HCT116 (cell line): Measurements from ENCODE around the gene AUTS2. TPM values are rescaled to one million over a fixed set of nuclear protein-coding genes. Genes with fewer than 3 reads are reported as not detected.

Experiments used
- ATAC-seq: fragments of 200-7000 bp; cut with Tn5 transposase; 2 replicates; pipeline ENCODE4 v1.9.1; 2020; ENCODE audit warnings: mild to moderate bottlenecking, moderate library complexity
- BruUV-seq: library from RNA; stranded (reverse); fragments of 400-500 nt; replicated peaks from 2 replicates; lab custom pipeline; 2021; lab: Mats Ljungman, UMichigan
- CTCF ChIA-PET: fragments of 300-600 bp; sonication (Branson Sonifier 250); formaldehyde crosslinking; loops from one replicate; lab custom pipeline; 2021; ENCODE audit warnings: antibody characterized with exemption; lab: Charles Lee
- POLR2A ChIA-PET: fragments of 300-600, 350-600 bp; sonication (Branson Sonifier 250); formaldehyde crosslinking; loops from one replicate; lab custom pipeline; 2021; ENCODE audit warnings: antibody characterized with exemption; lab: Charles Lee
- RAD21 ChIA-PET, 2 experiments: fragments of 300-600 bp; sonication (Branson Sonifier 250); formaldehyde crosslinking; loops; one replicate each; lab custom pipeline; 2023; ENCODE audit warnings: low total read pairs in 2 of 2; ENCODE audit not compliant: uncharacterized antibody in 2 of 2, unreplicated experiment in 2 of 2, low non-redundant PET in 1 of 2; lab: Charles Lee
- DNase-seq: peaks from one replicate; pipeline ENCODE4 v3.0.0-alpha.2; 2010; ENCODE audit warnings: low read depth, low spot score
- H2AFZ ChIP-seq: fragments of 200-600 bp; shearing (Covaris generic), sonication (generic); 2 replicates; pipeline ENCODE4 v1.6.1; 2017; ENCODE audit warnings: low read depth, mixed run types, mixed read lengths, antibody characterized with exemption, low read length; ENCODE audit not compliant: poor library complexity, severe bottlenecking
- H3K27ac ChIP-seq: 2 replicates; pipeline ENCODE4 v1.5.1; 2012; ENCODE audit warnings: low read depth, low read length
- H3K27me3 ChIP-seq: fragments of 200-600 bp; sonication (generic); 2 replicates; pipeline ENCODE4 v1.6.1; 2016; ENCODE audit warnings: mixed run types, low read length, mixed read lengths; ENCODE audit not compliant: insufficient read depth
- H3K36me3 ChIP-seq, 2 experiments: fragments of 200-500 bp in 1 of 2; fragments of 200-600 bp in 1 of 2; sonication (Bioruptor generic) in 1 of 2; sonication (generic) in 1 of 2; 2 replicates each; pipeline versions ENCODE4 v1.5.1 to v1.6.1; 2014 to 2016; ENCODE audit warnings: low read length in 2 of 2, inconsistent platforms in 1 of 2, mixed read lengths in 1 of 2, mixed run types in 1 of 2; ENCODE audit not compliant: insufficient read depth in 2 of 2, control insufficient read depth in 1 of 2
- H3K4me1 ChIP-seq, 2 experiments: fragments of 200-600 bp in 1 of 2; sonication (generic) in 1 of 2; 2 replicates each; pipeline versions ENCODE4 v1.5.1 to v1.6.1; 2012 to 2017; ENCODE audit warnings: low read length in 2 of 2, inconsistent platforms in 1 of 2, mild to moderate bottlenecking in 1 of 2, mixed read lengths in 1 of 2, mixed run types in 1 of 2, moderate library complexity in 1 of 2; ENCODE audit not compliant: insufficient read depth in 2 of 2, control insufficient read depth in 1 of 2
- H3K4me2 ChIP-seq: fragments of 200-600 bp; sonication (generic); 2 replicates; pipeline ENCODE4 v1.6.1; 2017; ENCODE audit warnings: mixed run types, low read length, mixed read lengths
- H3K4me3 ChIP-seq, 2 experiments: fragments of 200-600 bp in 1 of 2; sonication (generic) in 1 of 2; replicated peaks in 1 of 2; 2 replicates each; pipeline ENCODE4 v1.5.1; 2011 to 2016; ENCODE audit warnings: low read length in 2 of 2, control low read depth in 1 of 2, low read depth in 1 of 2, mild to moderate bottlenecking in 1 of 2, mixed read lengths in 1 of 2, mixed run types in 1 of 2
- H3K79me2 ChIP-seq: fragments of 200-600 bp; sonication (generic); 2 replicates; pipeline ENCODE4 v1.6.1; 2017; ENCODE audit warnings: mild to moderate bottlenecking, mixed run types, low read length, moderate library complexity, mixed read lengths; ENCODE audit not compliant: insufficient read depth
- H3K9ac ChIP-seq: fragments of 200-600 bp; sonication (generic); 2 replicates; pipeline ENCODE4 v1.6.1; 2016; ENCODE audit warnings: low read length, mixed read lengths
- H3K9me2 ChIP-seq: fragments of 200-600 bp; sonication (generic), shearing (Covaris generic); 2 replicates; pipeline ENCODE4 v1.6.1; 2017; ENCODE audit warnings: mixed run types, mild to moderate bottlenecking, moderate library complexity; ENCODE audit not compliant: insufficient read depth
- H3K9me3 ChIP-seq, 2 experiments: fragments of 200-500 bp in 1 of 2; fragments of 200-600 bp in 1 of 2; sonication (Bioruptor generic) in 1 of 2; sonication (generic) in 1 of 2; 2 replicates each; pipeline ENCODE4 v1.6.1; 2014 to 2017; ENCODE audit warnings: low read length in 2 of 2, mixed read lengths in 2 of 2, inconsistent platforms in 1 of 2, low read depth in 1 of 2, mild to moderate bottlenecking in 1 of 2, mixed run types in 1 of 2, moderate library complexity in 1 of 2; ENCODE audit not compliant: control insufficient read depth in 1 of 2, insufficient read depth in 1 of 2
- H4K20me1 ChIP-seq: fragments of 200-600 bp; sonication (generic), shearing (Covaris generic); 2 replicates; pipeline ENCODE4 v1.6.1; 2017; ENCODE audit warnings: mixed run types, mild to moderate bottlenecking, moderate library complexity; ENCODE audit not compliant: insufficient read depth
- CBX3 ChIP-seq: IDR thresholded peaks from 2 replicates; pipeline ENCODE4 v1.6.1; 2012; ENCODE audit warnings: low read depth
- CEBPB ChIP-seq: IDR thresholded peaks from 2 replicates; pipeline ENCODE4 v1.6.1; 2012; ENCODE audit warnings: low read depth
- ELF1 ChIP-seq: IDR thresholded peaks from 2 replicates; pipeline ENCODE4 v1.6.1; 2012; ENCODE audit warnings: low read depth, borderline replicate concordance
- EZH2 ChIP-seq: fragments of 200-600 bp; sonication (generic); IDR thresholded peaks from 2 replicates; pipeline ENCODE4 v1.6.1; 2017; ENCODE audit warnings: antibody characterized with exemption, mixed run types
- EZH2phosphoT487 ChIP-seq: fragments of 200-600 bp; IDR thresholded peaks from 2 replicates; pipeline ENCODE4 v1.6.1; 2018; ENCODE audit warnings: antibody characterized with exemption, borderline replicate concordance
- FOSL1 ChIP-seq: IDR thresholded peaks from 2 replicates; pipeline ENCODE4 v1.6.1; 2012; ENCODE audit warnings: low read depth
- MAX ChIP-seq: IDR thresholded peaks from 2 replicates; pipeline ENCODE4 v1.6.1; 2012
- REST ChIP-seq: IDR thresholded peaks from 2 replicates; pipeline ENCODE4 v1.6.1; 2012; ENCODE audit warnings: low read depth
- SP1 ChIP-seq: IDR thresholded peaks from 2 replicates; pipeline ENCODE4 v1.6.1; 2012; ENCODE audit warnings: low read depth
- SRF ChIP-seq: IDR thresholded peaks from 2 replicates; pipeline ENCODE4 v1.6.1; 2012; ENCODE audit warnings: low read depth
- YY1 ChIP-seq: IDR thresholded peaks from 2 replicates; pipeline ENCODE4 v1.6.1; 2011; ENCODE audit warnings: low read length, low read depth, moderate library complexity, mild to moderate bottlenecking; ENCODE audit not compliant: insufficient replicate concordance; ENCODE audit errors: extremely low read depth
- ZBTB33 ChIP-seq: IDR thresholded peaks from 2 replicates; pipeline ENCODE4 v1.6.1; 2011; ENCODE audit warnings: mild to moderate bottlenecking, low read length, moderate library complexity; ENCODE audit not compliant: insufficient replicate concordance; ENCODE audit errors: extremely low read depth
- ZFX ChIP-seq: fragments of 450-650 bp; IDR thresholded peaks from 2 replicates; pipeline ENCODE4 v1.6.1; 2017
- ZNF274 ChIP-seq: fragments of 200-500 bp; sonication (Bioruptor generic); IDR thresholded peaks from 2 replicates; pipeline ENCODE4 v1.6.1; 2014; ENCODE audit warnings: mild to moderate bottlenecking, low read depth, low read length, inconsistent platforms
- intact Hi-C: fragments of 100-400 bp; cut with micrococcal nuclease; formaldehyde crosslinking; loops from 2 replicates; pipeline ENCODE4 v1.10.0; 2022
- total RNA-seq: library from RNA; stranded (reverse); gene quantifications from one replicate; pipeline ENCODE4 v1.2.1, GENCODE V29; 2021; ENCODE audit not compliant: unreplicated experiment
- TF ChIP-seq, protein P1 (sequence below): IDR thresholded peaks from 2 replicates; pipeline ENCODE4 v1.6.1; 2012

AUTS2 gene
- total RNA-seq, 1 experiment from 2014 or later: 0.93 TPM

GRCh38 chr7:70620333-70621055 lies 1022.2 kb downstream of the AUTS2 start (continued):
- TF ChIP-seq EZH2 (no peak), CBX3 (no peak), ZFX (no peak), ZNF274 (no peak), EZH2phosphoT487 (no peak)

DNA sequence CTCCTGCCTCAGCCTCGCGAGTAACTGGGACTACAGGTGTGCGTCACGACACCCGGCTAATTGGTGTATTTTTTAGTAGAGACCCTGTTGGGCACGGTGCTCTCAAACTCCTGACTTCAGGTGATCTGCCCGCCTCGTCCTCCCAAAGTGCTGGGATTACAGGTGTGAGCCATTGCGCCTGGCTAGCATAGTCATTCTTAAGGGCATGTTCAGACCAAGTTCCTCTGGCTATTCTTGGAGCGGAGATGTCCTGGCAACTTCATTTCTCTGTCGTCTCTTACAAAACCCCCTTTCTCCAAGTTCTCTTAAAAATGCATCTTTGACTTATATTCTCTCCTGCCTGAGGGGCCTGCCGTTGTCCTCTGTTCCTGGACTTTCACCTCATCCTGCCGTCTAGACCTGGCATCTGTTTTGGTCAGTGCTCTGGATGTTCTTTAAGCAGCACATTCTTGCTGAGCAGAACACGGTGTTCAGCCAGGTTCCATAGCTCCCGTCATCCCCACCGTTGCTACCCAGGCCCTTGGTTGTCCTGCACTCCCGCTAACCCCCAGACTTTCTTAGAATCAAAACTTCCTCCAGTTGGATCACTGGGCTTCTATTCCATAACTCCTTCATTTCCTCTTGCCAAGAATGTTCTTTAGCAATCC lies 1023.8 kb downstream of the AUTS2 start:
- Histone ChIP-seq H3K27ac (no peak overlapping the region), H3K4me2 (no peak overlapping the region), H3K9me2 (no peaks in the 10 kb centered on the region), H3K36me3 (no peaks in the 10 kb centered on the region), H3K4me1 (no peaks in the 10 kb centered on the region), H3K9ac (no peak overlapping the region), H3K4me3 (no peak overlapping the region), H4K20me1 (no peaks in the 10 kb centered on the region), H3K9me3 (peaks cover 0 to 23% of the 10 kb centered on the region in 2 experiments; a peak in 2 of 4 replicates), H3K79me2 (no peaks in the 10 kb centered on the region), H3K27me3 (no peaks in the 10 kb centered on the region), H2AFZ (no peak overlapping the region)
- RAD21 ChIA-PET: no interaction called here
- intact Hi-C loops: no loop called here
- ATAC-seq (no peak), DNase-seq (no peak)
- TF ChIP-seq SRF: no peak
- TF ChIP-seq ELF1: no peak
- TF ChIP-seq REST: no peak
- no peak for TF ChIP-seq SP1
- TF ChIP-seq YY1: no peak
- no peak for TF ChIP-seq FOSL1
- TF ChIP-seq, protein P1, sequence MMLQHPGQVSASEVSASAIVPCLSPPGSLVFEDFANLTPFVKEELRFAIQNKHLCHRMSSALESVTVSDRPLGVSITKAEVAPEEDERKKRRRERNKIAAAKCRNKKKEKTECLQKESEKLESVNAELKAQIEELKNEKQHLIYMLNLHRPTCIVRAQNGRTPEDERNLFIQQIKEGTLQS: no peak
- no peak for TF ChIP-seq EZH2
- TF ChIP-seq CBX3: no peak
- TF ChIP-seq MAX: no peak
- TF ChIP-seq CEBPB: no peak
- no peak for TF ChIP-seq ZBTB33
- CTCF ChIA-PET: no interaction called here
- no TSS peak for BruUV-seq
- POLR2A ChIA-PET: no interaction called here
